Measurements from ENCODE around the gene HSPG2.

Gene HSPG2

GRCh38 chr1:21884456-21885235 lies 52.5 kb downstream of the HSPG2 start:
- no peak for DNase-seq (ENCODE audit: low read depth in 4 of 4, low spot score in 1 of 4)

GRCh38 chr1:21882721-21883415 lies 54.2 kb downstream of the HSPG2 start:
- no peak for DNase-seq (ENCODE audit: low read depth in 4 of 4, low spot score in 1 of 4)

- no peak for DNase-seq (ENCODE audit: low read depth in 4 of 4, low spot score in 1 of 4)
These were observed 55.9 kb downstream of the HSPG2 start for GRCh38 chr1:21881250-21881649.

- no peak for DNase-seq (ENCODE audit: low read depth in 4 of 4, low spot score in 1 of 4)
These were observed 56.5 kb downstream of the HSPG2 start for GRCh38 chr1:21880619-21880970.

- DNase-seq (ENCODE audit: low read depth in 4 of 4, low spot score in 1 of 4) = no peak
These were observed 57.0 kb downstream of the HSPG2 start for GRCh38 chr1:21879928-21880618.

- DNase-seq (ENCODE audit: low read depth in 4 of 4, low spot score in 1 of 4) = no peak
These were observed 58.2 kb downstream of the HSPG2 start for GRCh38 chr1:21878840-21879478.

- no peak for DNase-seq (ENCODE audit: low read depth in 4 of 4, low spot score in 1 of 4)
These were observed 58.9 kb downstream of the HSPG2 start for GRCh38 chr1:21878009-21878773.

GRCh38 chr1:21876267-21876666 lies 60.8 kb downstream of the HSPG2 start:
- DNase-seq (ENCODE audit: low read depth in 4 of 4, low spot score in 1 of 4) = no peak

GRCh38 chr1:21875621-21876063 lies 61.5 kb downstream of the HSPG2 start:
- DNase-seq (ENCODE audit: low read depth in 4 of 4, low spot score in 1 of 4) = no peak

GRCh38 chr1:21874778-21875547 lies 62.1 kb downstream of the HSPG2 start:
- no peak for DNase-seq (ENCODE audit: low read depth in 4 of 4, low spot score in 1 of 4)

- DNase-seq (ENCODE audit: low read depth in 4 of 4, low spot score in 1 of 4) = no peak
These were observed 62.8 kb downstream of the HSPG2 start for GRCh38 chr1:21874328-21874727.

GRCh38 chr1:21873761-21874160 lies 63.3 kb downstream of the HSPG2 start:
- DNase-seq (ENCODE audit: low read depth in 4 of 4, low spot score in 1 of 4) = no peak

- no peak for DNase-seq (ENCODE audit: low read depth in 4 of 4, low spot score in 1 of 4)
These were observed 63.9 kb downstream of the HSPG2 start for GRCh38 chr1:21873174-21873573.

GRCh38 chr1:21872445-21873079 lies 64.5 kb downstream of the HSPG2 start:
- no peak for DNase-seq (ENCODE audit: low read depth in 4 of 4, low spot score in 1 of 4)

GRCh38 chr1:21871943-21872342 lies 65.2 kb downstream of the HSPG2 start:
- DNase-seq (ENCODE audit: low read depth in 4 of 4, low spot score in 1 of 4) = no peak

GRCh38 chr1:21870611-21871010 lies 66.5 kb downstream of the HSPG2 start:
- no peak for DNase-seq (ENCODE audit: low read depth in 4 of 4, low spot score in 1 of 4)

GRCh38 chr1:21869620-21870121 lies 67.4 kb downstream of the HSPG2 start:
- no peak for DNase-seq (ENCODE audit: low read depth in 4 of 4, low spot score in 1 of 4)

- DNase-seq (ENCODE audit: low read depth in 4 of 4, low spot score in 1 of 4) = no peak
These were observed 68.1 kb downstream of the HSPG2 start for GRCh38 chr1:21868941-21869454.

GRCh38 chr1:21868482-21868881 lies 68.6 kb downstream of the HSPG2 start:
- DNase-seq (ENCODE audit: low read depth in 4 of 4, low spot score in 1 of 4) = no peak

Measured in stimulated activated CD4-positive, alpha-beta T cell treated with anti-CD3 and anti-CD28 coated beads, Interleukin-1b, Interleukin-23, amount 100 ng/mL, for 24 hours (primary cell).